ENCODE data around the gene SLIT2. TPM values are rescaled to one million over a fixed set of nuclear protein-coding genes. Genes with fewer than 3 reads are reported as not detected.

SLIT2 gene
- polyA plus RNA-seq, 1 donor from 2014 or later = 26.4 TPM

GRCh38 chr4:20272411-20272872 lies 20.7 kb downstream of the SLIT2 start:
- peaks cover 26% of the 10 kb centered on the region for H3K79me2 ChIP-seq (replicated peaks; ENCODE audit: insufficient read depth, low read length)
- H3K4me2 ChIP-seq (ENCODE audit: low read length) = no peak overlapping the region
- TF ChIP-seq MXI1 (conservative IDR thresholded peaks at IDR 0.05; ENCODE audit: poor library complexity, severe bottlenecking) (no peak), SMC3 (conservative IDR thresholded peaks at IDR 0.05; ENCODE audit: poor library complexity) (no peak), EP300 (conservative IDR thresholded peaks at IDR 0.05; ENCODE audit: poor library complexity, severe bottlenecking) (no peak), EZH2 (IDR thresholded peaks at IDR 0.05; ENCODE audit: borderline replicate concordance, insufficient read depth, low read length, poor library complexity, severe bottlenecking) (no peak), CTCF (IDR thresholded peaks at IDR 0.05; ENCODE audit: poor library complexity, severe bottlenecking) (no peak), RAD21 (conservative IDR thresholded peaks at IDR 0.05) (no peak), POLR2AphosphoS5 (IDR thresholded peaks at IDR 0.05) (no peak), TAF1 (IDR thresholded peaks at IDR 0.05; ENCODE audit: low read depth) (no peak), REST (IDR thresholded peaks at IDR 0.05; ENCODE audit: borderline replicate concordance) (no peak)

DNA sequence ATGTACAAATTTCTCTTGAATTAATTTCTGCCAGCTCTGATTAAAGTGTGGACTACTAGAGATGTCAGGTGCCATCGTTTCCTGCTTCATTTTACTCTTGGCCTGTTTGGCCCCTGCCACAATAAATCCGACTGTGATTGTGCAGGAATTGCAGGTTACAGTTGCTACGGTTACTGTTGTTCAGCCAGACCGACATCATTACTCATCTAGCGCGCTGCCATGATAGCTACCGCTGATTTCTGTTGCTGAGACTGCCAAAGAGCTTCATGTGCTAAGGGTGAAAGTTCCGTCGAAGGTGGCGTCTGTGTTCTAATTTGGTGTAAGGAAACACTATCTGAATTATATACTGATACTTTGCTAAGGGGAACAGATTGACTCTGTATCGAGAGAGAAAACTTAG lies 22.1 kb downstream of the SLIT2 start:
- H3K9me3 ChIP-seq (ENCODE audit: low read length) = no peaks in the 10 kb centered on the region
- no peaks in the 10 kb centered on the region for H3K36me3 ChIP-seq (ENCODE audit: insufficient read depth, low read length)
- no peak overlapping the region for H3K9ac ChIP-seq (ENCODE audit: low read length)
- TF ChIP-seq REST (IDR thresholded peaks at IDR 0.05; ENCODE audit: borderline replicate concordance) (no peak), POLR2AphosphoS5 (IDR thresholded peaks at IDR 0.05) (peak; percentile 85), EP300 (conservative IDR thresholded peaks at IDR 0.05; ENCODE audit: poor library complexity, severe bottlenecking) (peak; percentile 83), EZH2 (IDR thresholded peaks at IDR 0.05; ENCODE audit: borderline replicate concordance, insufficient read depth, low read length, poor library complexity, severe bottlenecking) (no peak), CTCF (IDR thresholded peaks at IDR 0.05; ENCODE audit: poor library complexity, severe bottlenecking) (no peak), RAD21 (conservative IDR thresholded peaks at IDR 0.05) (no peak), SMC3 (conservative IDR thresholded peaks at IDR 0.05; ENCODE audit: poor library complexity) (peak; percentile 35), TAF1 (IDR thresholded peaks at IDR 0.05; ENCODE audit: low read depth) (no peak), MXI1 (conservative IDR thresholded peaks at IDR 0.05; ENCODE audit: poor library complexity, severe bottlenecking) (no peak)
- no peaks in the 10 kb centered on the region for H3K9me2 ChIP-seq (ENCODE audit: insufficient read depth, low read length)
- H3K4me2 ChIP-seq (ENCODE audit: low read length) = peak overlapping the region; percentile 60
- H3F3A ChIP-seq (ENCODE audit: insufficient read depth, low read length, poor library complexity, severe bottlenecking) = no peaks in the 10 kb centered on the region
- peak overlapping the region; percentile 30 for H3K4me3 ChIP-seq (ENCODE audit: low read length)
- peaks cover 26% of the 10 kb centered on the region for H3K79me2 ChIP-seq (replicated peaks; ENCODE audit: insufficient read depth, low read length)
- H3K27ac ChIP-seq (ENCODE audit: low read length) = peak overlapping the region; percentile 64
- H4K20me1 ChIP-seq (ENCODE audit: insufficient read depth) = no peaks in the 10 kb centered on the region
- H2AFZ ChIP-seq (ENCODE audit: low read depth, low read length) = no peak overlapping the region
- H3K27me3 ChIP-seq (ENCODE audit: insufficient read depth, low read depth, low read length) = no peaks in the 10 kb centered on the region

More at GRCh38 chr4:20272411-20272872, 20.7 kb downstream of the SLIT2 start:
- no peaks in the 10 kb centered on the region for H3K9me3 ChIP-seq (ENCODE audit: low read length)
- H3K4me3 ChIP-seq (ENCODE audit: low read length) = no peak overlapping the region
- no peaks in the 10 kb centered on the region for H3K36me3 ChIP-seq (ENCODE audit: insufficient read depth, low read length)
- H3K27ac ChIP-seq (ENCODE audit: low read length) = no peak overlapping the region
- no peaks in the 10 kb centered on the region for H3F3A ChIP-seq (ENCODE audit: insufficient read depth, low read length, poor library complexity, severe bottlenecking)
- no peaks in the 10 kb centered on the region for H3K9me2 ChIP-seq (ENCODE audit: insufficient read depth, low read length)
- H4K20me1 ChIP-seq (ENCODE audit: insufficient read depth) = no peaks in the 10 kb centered on the region
- H3K27me3 ChIP-seq (ENCODE audit: insufficient read depth, low read depth, low read length) = no peaks in the 10 kb centered on the region
- H2AFZ ChIP-seq (ENCODE audit: low read depth, low read length) = no peak overlapping the region
- no peak overlapping the region for H3K9ac ChIP-seq (ENCODE audit: low read length)
